ENCODE results near the gene PIP4K2B.

The PIP4K2B gene

DNA sequence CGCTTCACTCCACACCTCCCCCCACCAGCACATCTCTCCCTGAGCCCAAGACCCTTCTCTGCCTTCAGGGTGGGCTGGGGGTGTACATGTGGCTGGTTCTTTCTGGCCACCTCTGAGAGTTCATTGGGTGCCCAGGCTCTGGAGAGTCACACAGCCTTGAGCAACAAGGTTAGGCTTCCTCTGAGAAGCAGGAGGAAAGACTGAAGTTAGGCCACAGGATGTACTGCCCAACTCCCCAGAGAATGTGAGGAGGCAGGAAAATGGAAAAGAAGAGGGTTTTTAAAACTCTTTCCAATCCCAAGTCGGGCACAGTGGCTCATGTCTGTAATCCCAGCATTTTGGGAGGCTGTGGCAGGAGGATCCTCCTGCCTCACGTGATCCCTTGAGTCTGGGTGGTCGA lies 58.5 kb downstream of the PIP4K2B start:
- no peak overlapping the region for H3K27ac ChIP-seq
- in situ Hi-C loops (cut with HindIII; ENCODE audit: low pct_ligation_motif_present, low sequenced_read_pairs) = no loop called here
- no peak overlapping the region for H3K4me3 ChIP-seq (ENCODE audit: low read depth, low read length)
- H3K36me3 ChIP-seq (replicated peaks) = peaks cover 40% of the 10 kb centered on the region
- no peak for DNase-seq
- TF ChIP-seq, protein P1, sequence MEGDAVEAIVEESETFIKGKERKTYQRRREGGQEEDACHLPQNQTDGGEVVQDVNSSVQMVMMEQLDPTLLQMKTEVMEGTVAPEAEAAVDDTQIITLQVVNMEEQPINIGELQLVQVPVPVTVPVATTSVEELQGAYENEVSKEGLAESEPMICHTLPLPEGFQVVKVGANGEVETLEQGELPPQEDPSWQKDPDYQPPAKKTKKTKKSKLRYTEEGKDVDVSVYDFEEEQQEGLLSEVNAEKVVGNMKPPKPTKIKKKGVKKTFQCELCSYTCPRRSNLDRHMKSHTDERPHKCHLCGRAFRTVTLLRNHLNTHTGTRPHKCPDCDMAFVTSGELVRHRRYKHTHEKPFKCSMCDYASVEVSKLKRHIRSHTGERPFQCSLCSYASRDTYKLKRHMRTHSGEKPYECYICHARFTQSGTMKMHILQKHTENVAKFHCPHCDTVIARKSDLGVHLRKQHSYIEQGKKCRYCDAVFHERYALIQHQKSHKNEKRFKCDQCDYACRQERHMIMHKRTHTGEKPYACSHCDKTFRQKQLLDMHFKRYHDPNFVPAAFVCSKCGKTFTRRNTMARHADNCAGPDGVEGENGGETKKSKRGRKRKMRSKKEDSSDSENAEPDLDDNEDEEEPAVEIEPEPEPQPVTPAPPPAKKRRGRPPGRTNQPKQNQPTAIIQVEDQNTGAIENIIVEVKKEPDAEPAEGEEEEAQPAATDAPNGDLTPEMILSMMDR (IDR thresholded peaks at IDR 0.05; ENCODE audit: low read depth, low read length, missing control alignments) = no peak
- no peaks in the 10 kb centered on the region for H3K27me3 ChIP-seq (replicated peaks)

DNA sequence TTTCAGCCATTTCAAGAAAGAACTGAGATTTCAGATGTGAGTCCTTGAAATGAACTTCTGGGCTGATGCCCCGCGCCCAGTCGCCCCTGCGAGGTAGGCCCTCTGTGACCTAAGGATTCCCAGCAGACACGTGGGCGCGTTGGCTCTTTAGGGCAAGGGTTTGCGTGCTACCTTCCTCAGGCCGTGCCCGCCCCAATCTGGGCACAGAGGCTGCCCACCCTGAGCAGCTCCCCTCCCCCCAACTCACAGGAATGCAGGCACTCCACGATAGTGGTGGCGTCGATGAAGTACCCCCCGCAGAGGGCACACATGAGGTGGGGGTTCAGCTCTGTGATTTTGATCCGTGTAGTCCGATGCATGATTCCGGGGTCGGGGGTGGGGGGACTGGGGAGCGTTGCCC lies 59.3 kb downstream of the PIP4K2B start:
- in situ Hi-C loops (cut with HindIII; ENCODE audit: low pct_ligation_motif_present, low sequenced_read_pairs) = no loop called here
- Histone ChIP-seq H3K27me3 (replicated peaks) (no peaks in the 10 kb centered on the region), H3K36me3 (replicated peaks) (peaks cover 47% of the 10 kb centered on the region), H3K27ac (no peak overlapping the region), H3K4me3 (ENCODE audit: low read depth, low read length) (no peak overlapping the region)
- no peak for DNase-seq
- TF ChIP-seq, protein P1 (IDR thresholded peaks at IDR 0.05; ENCODE audit: low read depth, low read length, missing control alignments) = no peak

DNA sequence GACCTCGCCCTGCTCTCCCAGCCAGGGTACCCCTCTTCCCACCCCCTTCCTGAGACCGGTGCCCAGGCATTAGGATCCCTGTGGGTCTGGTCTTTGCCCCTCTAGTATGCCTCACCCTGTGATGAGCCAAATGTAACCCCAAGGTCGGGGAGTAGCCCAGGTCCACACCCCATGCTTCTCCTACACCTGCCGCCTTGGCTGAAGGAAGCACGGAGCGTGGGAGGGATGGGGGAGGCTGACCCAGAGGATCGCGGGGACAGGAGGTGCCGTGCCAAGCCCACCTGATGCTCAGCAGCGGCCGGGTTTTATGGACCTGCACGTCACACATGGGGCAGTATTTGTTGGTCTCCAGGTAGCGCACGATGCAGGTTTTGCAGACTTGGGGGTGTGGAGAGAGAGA lies 60.1 kb downstream of the PIP4K2B start:
- Histone ChIP-seq H3K27me3 (replicated peaks) (no peaks in the 10 kb centered on the region), H3K4me3 (ENCODE audit: low read depth, low read length) (no peak overlapping the region), H3K27ac (no peak overlapping the region), H3K36me3 (replicated peaks) (peaks cover 47% of the 10 kb centered on the region)
- in situ Hi-C loops (cut with HindIII; ENCODE audit: low pct_ligation_motif_present, low sequenced_read_pairs) = no loop called here
- TF ChIP-seq, protein P1 (IDR thresholded peaks at IDR 0.05; ENCODE audit: low read depth, low read length, missing control alignments) = no peak
- DNase-seq = no peak

DNA sequence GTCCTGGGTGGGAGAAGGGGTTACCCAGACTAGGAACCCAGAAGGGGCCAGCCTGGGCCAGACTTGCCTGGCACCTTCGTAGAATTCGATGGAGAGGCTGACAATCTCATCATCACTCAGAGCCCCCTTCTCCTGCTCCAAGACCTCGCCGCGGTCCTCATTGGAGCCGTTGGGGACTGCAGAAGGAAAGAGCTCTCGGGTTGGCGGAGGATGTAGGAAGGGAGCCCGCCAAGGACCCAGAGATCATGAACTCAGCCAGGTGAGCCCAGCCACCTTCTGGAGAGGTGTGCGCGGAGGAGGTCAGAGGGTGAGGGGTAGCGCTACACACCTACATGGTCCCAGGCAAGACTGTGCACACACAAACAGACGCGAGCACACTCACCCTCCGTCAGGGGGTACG lies 60.7 kb downstream of the PIP4K2B start:
- no peak for DNase-seq
- Histone ChIP-seq H3K27ac (no peak overlapping the region), H3K4me3 (ENCODE audit: low read depth, low read length) (no peak overlapping the region), H3K36me3 (replicated peaks) (peaks cover 50% of the 10 kb centered on the region), H3K27me3 (replicated peaks) (no peaks in the 10 kb centered on the region)
- TF ChIP-seq, protein P1 (IDR thresholded peaks at IDR 0.05; ENCODE audit: low read depth, low read length, missing control alignments) = no peak
- in situ Hi-C loops (cut with HindIII; ENCODE audit: low pct_ligation_motif_present, low sequenced_read_pairs) = no loop called here

DNA sequence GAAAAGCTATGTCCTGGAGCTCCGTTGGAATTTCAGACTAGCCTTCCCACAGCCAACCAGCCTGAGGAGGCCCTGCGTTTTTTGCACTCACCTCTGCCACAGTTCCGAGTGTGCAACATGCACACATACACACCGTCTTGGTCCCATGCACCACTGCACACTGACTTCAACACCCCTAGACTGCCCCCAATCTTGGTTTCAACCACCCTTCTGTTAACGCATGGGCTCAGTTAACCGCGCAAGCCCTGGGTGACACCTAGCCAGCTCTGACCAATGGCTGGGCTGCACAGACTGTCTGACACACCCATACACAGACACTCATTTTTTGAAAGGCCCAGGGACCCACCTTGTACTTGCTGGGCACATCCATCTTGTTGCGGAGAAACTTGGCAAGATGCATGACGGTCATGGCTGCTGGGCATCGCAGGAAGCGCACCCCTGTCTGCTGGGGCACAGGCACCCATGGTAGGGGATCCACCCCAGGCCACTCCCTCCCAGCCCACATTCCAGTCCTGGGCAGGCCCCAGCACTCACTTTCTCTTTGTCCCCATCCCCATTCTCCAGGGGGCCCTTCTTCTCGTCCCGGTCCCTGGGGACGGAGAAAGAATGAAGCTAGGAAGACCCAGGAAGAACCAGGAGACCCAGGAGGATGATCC lies 61.2 kb downstream of the PIP4K2B start:
- H3K4me3 ChIP-seq (ENCODE audit: low read depth, low read length) = no peak overlapping the region
- H3K36me3 ChIP-seq (replicated peaks) = peaks cover 50% of the 10 kb centered on the region
- no peaks in the 10 kb centered on the region for H3K27me3 ChIP-seq (replicated peaks)
- no peak for DNase-seq
- TF ChIP-seq, protein P1 (IDR thresholded peaks at IDR 0.05; ENCODE audit: low read depth, low read length, missing control alignments) = no peak
- in situ Hi-C loops (cut with HindIII; ENCODE audit: low pct_ligation_motif_present, low sequenced_read_pairs) = no loop called here
- H3K27ac ChIP-seq = no peak overlapping the region

Measured in brain microvascular endothelial cell (primary cell).